H1 (cell line): Measurements from ENCODE around the gene FANCI. TPM values are rescaled to one million over a fixed set of nuclear protein-coding genes. Genes with fewer than 3 reads are reported as not detected.

ENCODE experiments used
- RFX5 ChIP-seq: IDR thresholded peaks from 2 replicates; pipeline ENCODE4 v1.6.1; 2011; ENCODE audit warnings: low read depth, low read length, improper control_type of control experiment, borderline replicate concordance
- polyA plus RNA-seq, 7 experiments: library from polyadenylated mRNA; depleted of rRNA in 3 of 7; stranded (reverse) in 5 of 7; unstranded in 2 of 7; fragments of >200 nt in 5 of 7; fragments of 200-250 nt in 2 of 7; gene quantifications; 1 replicate in 5 of 7; 2 replicates in 1 of 7; 4 replicates in 1 of 7; pipeline versions ENCODE4 v1.2.1 to v1.2.3, GENCODE V29; 2011 to 2013; ENCODE audit warnings: missing spikeins in 2 of 7, mixed read lengths in 2 of 7
- total RNA-seq: library from RNA; stranded (reverse); fragmentation: NEBNext Ultra II Directional; extraction: Animal tissue kit (Norgen Biotek cat#: 25700); gene quantifications from 2 replicates; pipeline ENCODE4 v1.2.1, GENCODE V29; 2021

FANCI gene
- total and polyA plus RNA-seq, 2 of the 8 experiments (the other 6 are each of a cell fraction or from before 2014, with no cell fraction given), result 37.8 to 115 TPM

- TF ChIP-seq RFX5, result no peak
- TF ChIP-seq, all 59 proteins: peak for 0
Measured at GRCh38 chr15:89309993-89310392, 66.2 kb downstream of the FANCI start (continued).
